Body of pancreas (tissue), 4 donors: Measurements from ENCODE around the gene FADS3. TPM values are rescaled to one million over a fixed set of nuclear protein-coding genes. Genes with fewer than 3 reads are reported as not detected.

Experiments
- ATAC-seq: fragments of 150-250 bp; one replicate; pipeline ENCODE4 v1.9.1; 2016
- DNase-seq, 4 donors: peaks; one replicate each; pipeline ENCODE4 v3.0.0-alpha.2; 2019
- H3K27ac ChIP-seq, 4 donors: fragments of 200-600 bp; sonication (generic); 1 replicate in 3 of 4; 2 replicates in 1 of 4; pipeline versions ENCODE4 v1.5.1 to v1.6.1; 2016 to 2019; ENCODE audit warnings: mild to moderate bottlenecking in 1 of 4, mixed read lengths in 1 of 4, moderate library complexity in 1 of 4
- H3K27me3 ChIP-seq, 2 donors: fragments of 200-600 bp; sonication (generic); one replicate each; pipeline ENCODE4 v1.6.0; 2016; ENCODE audit warnings: mild to moderate bottlenecking in 1 of 2
- H3K36me3 ChIP-seq, 2 donors: fragments of 200-600 bp; sonication (generic); replicated peaks in 1 of 2; 2 replicates each; pipeline ENCODE4 v1.5.1; 2016; ENCODE audit warnings: low read depth in 2 of 2; ENCODE audit not compliant: insufficient read depth in 1 of 2
- H3K4me1 ChIP-seq: fragments of 200-600 bp; sonication (generic); one replicate; pipeline ENCODE4 v1.6.0; 2016
- H3K4me3 ChIP-seq, 2 donors: fragments of 200-600 bp; sonication (generic); 1 replicate in 1 of 2; 2 replicates in 1 of 2; pipeline ENCODE4 v1.5.1; 2016 to 2019
- H3K9me3 ChIP-seq, 3 donors: fragments of 200-600 bp; sonication (generic); 1 replicate in 2 of 3; 2 replicates in 1 of 3; pipeline ENCODE4 v1.5.1; 2016
- CTCF ChIP-seq, 7 experiments: fragments of 450-650 bp in 4 of 7; fragments of 200-600 bp in 3 of 7; sonication (generic) in 3 of 7; IDR thresholded peaks; one replicate each; pipeline ENCODE4 v1.5.1; 2016 to 2019; ENCODE audit warnings: antibody characterized with exemption in 7 of 7
- POLR2A ChIP-seq, 3 donors: fragments of 450-650 bp; IDR thresholded peaks; one replicate each; pipeline ENCODE4 v1.6.1; 2016; ENCODE audit warnings: antibody characterized with exemption in 3 of 3, mild to moderate bottlenecking in 2 of 3
- WGBS, 2 donors: methylation state at CpG; one replicate each; pipeline ENCODE4 v1.1.5; 2017; 5-methylcytosine and 5-hydroxymethylcytosine counted together
- intact Hi-C: fragments of 100-400 bp; cut with DNase I; formaldehyde crosslinking; loops from one replicate; pipeline ENCODE4 v1.15.1; 2023
- total RNA-seq, 2 donors: library from RNA; depleted of rRNA; stranded (reverse); fragments of >200 nt; gene quantifications; one replicate each; pipeline ENCODE4 v1.1.0, GENCODE V29; 2016

Gene FADS3
- total RNA-seq, 2 donors from 2014 or later: 30.9 to 33.0 TPM

- DNase-seq (peak; percentile 72 to 80 (median 78)), ATAC-seq (peak; percentile 74)
- H3K27ac ChIP-seq: no peak overlapping the region
- no peaks in the 10 kb centered on the region for H3K4me1 ChIP-seq
- H3K4me3 ChIP-seq: no peak overlapping the region
- no peak for TF ChIP-seq POLR2A (IDR thresholded peaks at IDR 0.05)
- peak; percentile 70 to 88 (median 83) for TF ChIP-seq CTCF (IDR thresholded peaks at IDR 0.05)
- intact Hi-C loops: no loop called here
- H3K9me3 ChIP-seq: no peaks in the 10 kb centered on the region
- 50 to 60% methylated on average over 13 to 16 of the region's 17 CpGs for WGBS, 2 donors
- no peaks in the 10 kb centered on the region for H3K27me3 ChIP-seq
- no peaks in the 10 kb centered on the region for H3K36me3 ChIP-seq
Measured at GRCh38 chr11:61897387-61898246, 6.3 kb upstream of the FADS3 start.

- no peak overlapping the region for H3K27ac ChIP-seq
- intact Hi-C loops: no loop called here
- no peaks in the 10 kb centered on the region for H3K9me3 ChIP-seq
- ATAC-seq (no peak), DNase-seq (no peak)
- 59 to 78% methylated on average over 13 to 15 of the region's 15 CpGs for WGBS, 2 donors
- no peaks in the 10 kb centered on the region for H3K27me3 ChIP-seq
- H3K4me1 ChIP-seq: peaks cover 4% of the 10 kb centered on the region
- no peaks in the 10 kb centered on the region for H3K36me3 ChIP-seq
- no peak overlapping the region for H3K4me3 ChIP-seq
- TF ChIP-seq POLR2A (IDR thresholded peaks at IDR 0.05) (no peak), CTCF (IDR thresholded peaks at IDR 0.05) (no peak)
Measured at GRCh38 chr11:61896665-61897386, 5.5 kb upstream of the FADS3 start.

- Histone ChIP-seq H3K9me3 (no peaks in the 10 kb centered on the region), H3K4me1 (peaks cover 8% of the 10 kb centered on the region), H3K27me3 (no peaks in the 10 kb centered on the region), H3K36me3 (no peaks in the 10 kb centered on the region), H3K27ac (no peak overlapping the region), H3K4me3 (no peak overlapping the region)
- ATAC-seq: no peak
- intact Hi-C loops: no loop called here
- TF ChIP-seq CTCF (IDR thresholded peaks at IDR 0.05) (no peak), POLR2A (IDR thresholded peaks at IDR 0.05) (no peak)
- no peak for DNase-seq
- WGBS, 2 donors: 50 to 88% methylated on average over 4 of the region's 4 CpGs
Measured at GRCh38 chr11:61895718-61896059, 4.3 kb upstream of the FADS3 start.

- no peak overlapping the region for H3K27ac ChIP-seq
- no peak for TF ChIP-seq POLR2A (IDR thresholded peaks at IDR 0.05)
- TF ChIP-seq CTCF (IDR thresholded peaks at IDR 0.05): no peak
- no peaks in the 10 kb centered on the region for H3K9me3 ChIP-seq
- 82 to 83% methylated on average over 17 of the region's 17 CpGs for WGBS, 2 donors
- H3K36me3 ChIP-seq: no peaks in the 10 kb centered on the region
- peaks cover 13% of the 10 kb centered on the region for H3K4me1 ChIP-seq
- DNase-seq (no peak), ATAC-seq (no peak)
- H3K4me3 ChIP-seq: no peak overlapping the region
- H3K27me3 ChIP-seq: no peaks in the 10 kb centered on the region
- intact Hi-C loops: no loop called here
Measured at GRCh38 chr11:61895046-61895717, 3.8 kb upstream of the FADS3 start.
